HG02970 (cell line): ENCODE data around the gene MTARC1.

ENCODE experiments used
- ATAC-seq: cut with Tn5 transposase; IDR thresholded peaks from one replicate; pipeline ENCODE4 v1.9.1; 2021; ENCODE audit warnings: mild to moderate bottlenecking, moderate library complexity, moderate number of reproducible peaks; ENCODE audit not compliant: unreplicated experiment, low FRiP score

Gene MTARC1

DNA sequence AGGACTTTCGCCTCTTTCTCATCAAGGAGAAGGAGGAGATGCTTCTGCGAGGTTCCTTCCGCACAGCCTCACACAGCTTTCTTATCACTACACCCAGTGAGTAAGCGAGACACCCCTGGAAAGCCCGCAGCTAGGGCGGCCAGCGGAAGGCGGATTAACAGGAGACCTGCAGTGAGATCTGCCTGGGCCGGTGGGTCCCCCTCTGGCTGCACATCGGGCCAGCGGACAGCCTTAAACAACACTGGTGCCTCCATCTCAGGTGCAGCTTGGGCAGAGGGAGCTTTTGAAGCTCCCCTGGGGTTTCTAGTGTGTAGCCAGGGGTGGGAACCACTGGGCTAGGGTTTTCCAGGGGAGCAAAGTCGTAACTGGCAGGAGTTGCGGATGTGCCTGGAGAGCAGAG is 17.5 kb upstream of the MTARC1 start:
- no peak for ATAC-seq

DNA sequence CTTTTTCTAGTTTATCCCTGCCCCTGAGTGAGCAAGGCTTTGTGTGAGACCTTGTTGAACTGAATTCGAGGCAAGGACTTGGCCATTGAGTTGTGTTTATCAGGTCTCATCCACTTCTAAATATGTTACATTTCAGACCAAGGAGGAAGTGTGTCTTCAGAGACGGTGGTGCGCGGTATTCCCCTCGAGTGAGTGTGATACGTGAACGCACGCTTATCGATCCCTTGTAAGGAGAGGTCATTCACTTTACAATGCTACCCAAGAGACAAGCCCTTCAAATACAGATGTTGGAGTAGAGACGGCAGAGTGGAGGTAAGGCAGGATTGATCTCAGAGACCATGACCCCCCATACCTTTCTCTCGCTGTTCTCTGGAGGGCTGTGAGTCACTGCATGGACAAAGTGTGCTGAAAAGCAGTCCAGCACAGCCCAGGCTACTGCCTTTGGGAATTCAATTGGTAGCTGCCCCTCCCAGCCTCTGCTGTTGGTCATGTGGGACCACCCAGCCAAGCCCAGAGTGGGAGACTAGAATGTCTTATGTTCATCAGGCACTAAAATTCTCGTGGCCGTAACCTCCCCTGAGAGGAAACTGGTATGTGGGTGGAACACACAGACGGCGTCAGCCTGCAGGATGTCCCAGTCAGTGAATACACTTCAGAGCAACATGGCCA is 16.3 kb upstream of the MTARC1 start:
- no peak for ATAC-seq

DNA sequence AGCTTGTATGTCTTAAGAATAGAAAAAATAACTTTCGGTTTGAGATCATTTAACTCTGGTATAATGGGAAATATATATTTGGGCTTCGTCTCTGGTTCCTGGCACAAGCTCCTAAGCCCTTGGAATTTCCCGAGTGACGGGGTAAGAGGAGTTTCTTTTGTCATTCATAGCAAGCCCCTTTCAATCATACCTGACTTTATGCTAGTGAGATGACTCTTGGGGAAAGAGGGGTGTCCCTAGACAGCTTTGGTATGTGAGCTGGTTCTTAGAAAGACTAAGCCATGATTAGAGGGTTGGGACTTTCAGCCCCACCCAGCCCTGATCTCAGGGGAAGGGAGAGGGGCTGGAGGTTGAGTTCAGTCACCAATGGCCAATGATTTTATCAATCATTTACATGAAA is 13.9 kb upstream of the MTARC1 start:
- ATAC-seq: no peak

DNA sequence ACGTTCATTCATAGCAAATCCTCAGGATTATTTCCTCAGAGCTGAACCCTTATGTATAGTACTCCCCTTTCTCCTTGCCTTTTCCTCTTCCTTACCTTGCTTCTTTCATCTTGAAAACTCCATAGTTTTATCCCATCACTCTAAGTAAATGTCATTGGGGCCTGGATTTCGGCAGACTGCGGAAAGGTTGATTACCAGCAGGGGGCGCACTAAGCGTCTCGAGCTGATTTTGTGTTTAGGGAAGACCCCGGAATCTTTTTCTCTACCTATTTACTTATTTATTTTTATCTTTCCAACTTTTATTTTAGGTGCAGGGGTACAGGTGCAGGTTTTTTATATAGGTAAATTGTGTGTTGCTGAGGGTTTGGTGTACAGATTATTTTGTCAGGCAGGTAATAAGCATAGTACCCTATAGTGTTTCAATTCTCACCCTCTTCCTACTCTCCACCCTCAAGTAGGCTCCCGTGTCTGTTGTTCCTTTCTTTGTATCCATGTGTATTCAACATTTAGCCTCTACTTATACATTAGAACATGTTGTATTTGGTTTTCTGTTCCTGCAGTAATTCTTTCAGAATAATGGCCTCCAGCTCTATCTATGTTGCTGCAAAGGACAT is 11.4 kb upstream of the MTARC1 start:
- ATAC-seq: no peak

DNA sequence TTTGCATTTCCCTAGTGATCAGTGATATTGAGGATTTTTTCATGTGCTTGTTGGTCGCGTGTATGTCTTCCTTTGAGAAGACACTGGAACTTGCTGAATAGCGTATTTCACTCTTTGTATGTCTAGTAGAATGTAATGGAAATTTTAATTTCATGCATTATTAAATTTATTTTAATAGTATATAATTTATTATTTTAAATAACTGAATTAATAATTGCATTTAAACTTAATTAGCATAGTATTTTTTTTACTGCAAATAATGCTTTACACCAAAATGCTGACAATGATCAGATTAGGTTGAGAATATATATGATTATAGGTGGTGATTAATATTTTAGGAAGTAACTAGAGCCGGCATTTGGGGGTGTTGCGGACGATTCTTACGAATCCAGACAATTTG is 10.5 kb upstream of the MTARC1 start:
- ATAC-seq: no peak

DNA sequence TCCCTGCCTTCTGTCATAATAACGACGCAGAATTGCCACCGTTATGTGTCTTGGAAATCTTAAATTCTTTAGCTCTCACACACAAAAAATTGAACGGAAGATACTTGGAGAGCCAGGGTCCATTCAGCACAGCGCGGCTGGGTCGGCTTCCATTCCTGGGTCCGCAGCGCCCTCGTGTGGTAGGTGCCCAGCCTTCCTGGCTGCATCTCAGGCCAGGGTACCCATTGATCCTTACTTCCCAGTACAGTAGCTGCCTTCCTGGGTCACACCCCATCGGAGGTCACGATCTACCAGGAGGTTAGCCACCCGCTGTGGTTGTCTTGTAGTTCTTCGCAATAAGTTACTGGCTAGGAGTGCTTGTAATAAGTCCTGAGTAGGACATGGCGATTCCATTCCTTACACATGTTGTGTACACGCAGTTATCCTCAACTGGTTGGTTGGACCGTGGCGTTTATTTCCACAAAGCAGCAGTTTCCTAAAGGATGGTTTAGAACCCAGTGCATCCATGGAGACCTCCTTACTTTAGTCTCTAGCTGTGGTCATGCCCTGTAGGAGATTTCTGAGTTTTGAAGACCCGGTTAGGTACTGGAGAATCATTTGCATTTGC is 9.9 kb upstream of the MTARC1 start:
- peak; percentile 70 for ATAC-seq

DNA sequence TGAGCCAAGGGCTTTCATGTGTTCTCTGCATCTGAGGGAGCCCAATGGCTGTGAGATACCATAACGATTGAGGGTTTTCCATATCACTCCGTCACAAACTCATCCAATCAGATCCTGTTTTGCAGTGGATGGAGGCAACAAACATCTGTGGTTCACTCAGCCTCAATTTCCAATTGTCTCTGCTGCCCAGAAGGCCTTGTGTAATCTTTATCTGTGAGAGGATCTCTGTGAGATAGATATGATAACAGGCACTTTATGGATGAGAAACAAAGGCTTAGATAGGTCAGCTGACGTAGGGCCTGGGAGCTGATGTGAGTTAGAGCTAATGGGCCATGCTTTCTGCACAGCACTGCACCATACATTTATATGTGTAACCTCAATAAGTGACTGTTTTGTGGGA is 3.3 kb upstream of the MTARC1 start:
- ATAC-seq: no peak

DNA sequence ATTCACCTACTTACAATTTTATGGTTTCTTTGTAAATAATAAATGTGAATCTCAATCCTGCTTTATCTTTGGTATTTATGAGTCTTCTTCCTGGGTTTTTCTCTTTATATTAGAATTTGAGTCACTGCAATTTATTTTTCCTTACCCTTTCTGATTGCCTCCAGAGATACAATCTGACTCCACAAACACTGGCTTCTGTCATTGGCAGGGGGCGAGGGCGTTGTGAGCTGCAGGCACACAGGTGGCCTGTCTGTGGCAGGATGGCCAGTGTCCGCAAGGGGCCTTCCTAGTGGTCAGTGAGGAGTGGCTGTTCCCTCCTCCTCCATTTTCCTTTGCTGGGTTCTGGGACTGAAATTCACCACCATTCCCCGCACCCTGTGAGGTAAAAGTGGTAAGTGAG is 2.0 kb upstream of the MTARC1 start:
- no peak for ATAC-seq

DNA sequence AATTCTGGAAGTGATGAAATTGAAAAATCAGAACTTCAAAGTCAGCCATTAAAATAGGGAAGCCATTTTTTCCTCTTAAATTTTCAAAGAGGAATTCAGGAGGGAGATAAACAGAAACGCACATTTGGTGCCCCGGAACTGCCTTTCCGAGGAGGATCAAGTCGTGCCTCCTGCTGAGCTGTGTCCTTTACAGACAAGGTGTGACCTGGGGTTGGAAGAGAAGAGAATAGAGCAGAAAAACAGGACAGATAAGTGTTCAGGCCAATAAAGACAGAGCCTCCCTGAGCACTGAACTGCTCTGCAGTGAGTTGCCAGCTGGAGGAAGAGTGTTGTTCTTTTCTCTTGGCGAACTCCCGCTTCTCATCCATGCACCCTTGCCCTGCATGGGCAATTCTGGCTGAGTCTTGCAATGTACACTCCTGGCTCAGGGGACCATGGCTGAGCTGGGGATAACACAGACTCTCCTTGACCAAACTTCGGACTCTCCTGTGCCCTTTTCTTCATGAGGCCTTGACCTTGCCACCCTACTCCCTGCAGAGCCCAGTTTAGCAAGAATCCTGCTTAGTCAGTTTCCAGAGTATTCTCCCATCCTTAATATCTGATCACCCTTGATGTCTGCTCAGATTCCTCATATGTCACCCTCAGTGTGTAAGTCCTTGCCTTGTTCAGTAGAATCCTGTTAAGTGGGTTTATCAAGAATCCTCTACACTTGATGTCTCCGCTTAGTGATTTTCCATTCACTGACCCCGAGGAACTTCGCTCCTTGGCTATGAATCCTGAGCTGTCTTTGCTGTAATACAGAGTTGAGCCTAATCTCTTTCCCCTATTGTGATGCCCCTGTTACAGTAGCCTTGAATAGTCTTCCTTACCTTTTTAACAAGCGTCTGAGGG is 1.3 kb upstream of the MTARC1 start:
- no peak for ATAC-seq

DNA sequence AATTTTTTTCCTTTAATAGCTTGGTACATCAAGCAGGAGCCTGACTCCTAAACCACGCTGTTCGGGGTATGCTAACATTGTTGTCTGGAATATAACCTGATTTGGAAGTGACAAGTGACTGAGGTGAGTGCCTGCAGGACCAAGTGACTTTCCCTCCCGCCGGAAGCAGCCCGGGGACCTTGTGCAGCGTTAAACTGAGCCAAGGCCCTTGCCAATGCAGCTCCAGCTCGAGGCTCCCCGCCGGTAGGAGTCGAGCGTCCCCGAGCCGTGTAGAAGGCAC is 716 bp upstream of the MTARC1 start:
- no peak for ATAC-seq

DNA sequence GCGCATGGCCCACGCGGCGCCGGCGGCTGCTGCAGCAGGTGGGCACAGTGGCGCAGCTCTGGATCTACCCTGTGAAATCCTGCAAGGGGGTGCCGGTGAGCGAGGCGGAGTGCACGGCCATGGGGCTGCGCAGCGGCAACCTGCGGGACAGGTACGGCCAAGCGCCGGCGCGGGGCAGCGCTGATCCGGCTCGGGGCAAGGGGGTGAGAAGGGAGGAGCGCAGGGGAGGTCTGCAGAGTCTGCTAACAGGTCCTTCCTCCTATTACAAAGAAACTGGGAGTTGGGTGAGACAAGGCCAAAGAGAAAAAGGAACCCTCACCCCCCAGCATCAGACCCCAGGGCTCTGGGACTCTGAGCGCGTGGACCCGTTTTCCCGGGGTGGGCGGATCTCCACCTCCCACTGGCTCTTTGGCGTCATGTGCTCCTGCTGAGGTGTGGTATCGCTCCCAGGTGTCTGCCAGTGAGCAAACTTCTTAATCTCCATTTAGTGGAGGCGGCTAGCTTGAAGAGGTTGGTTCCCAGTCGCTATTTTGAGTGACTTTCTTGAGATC is 431 bp downstream of the MTARC1 start:
- peak; percentile 31 for ATAC-seq

DNA sequence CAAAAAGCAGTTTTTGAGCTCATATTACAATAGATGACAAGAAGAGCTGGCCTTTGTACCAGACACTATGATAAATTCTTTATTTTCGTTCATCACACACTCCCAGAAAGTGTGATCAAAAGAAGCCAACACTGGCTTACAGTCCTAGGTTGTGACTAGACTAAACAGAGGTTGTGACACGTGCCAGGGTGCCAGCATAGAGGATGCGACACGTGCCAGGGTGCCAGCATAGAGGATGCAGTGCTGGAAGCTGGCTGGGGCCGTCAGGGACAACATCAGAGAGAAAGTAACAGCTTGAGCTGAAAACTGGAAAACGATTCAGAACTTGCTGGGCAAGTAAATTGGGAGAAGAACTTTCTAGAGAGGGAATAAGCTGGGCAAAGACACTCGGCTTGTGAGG is 2.2 kb downstream of the MTARC1 start:
- no peak for ATAC-seq

DNA sequence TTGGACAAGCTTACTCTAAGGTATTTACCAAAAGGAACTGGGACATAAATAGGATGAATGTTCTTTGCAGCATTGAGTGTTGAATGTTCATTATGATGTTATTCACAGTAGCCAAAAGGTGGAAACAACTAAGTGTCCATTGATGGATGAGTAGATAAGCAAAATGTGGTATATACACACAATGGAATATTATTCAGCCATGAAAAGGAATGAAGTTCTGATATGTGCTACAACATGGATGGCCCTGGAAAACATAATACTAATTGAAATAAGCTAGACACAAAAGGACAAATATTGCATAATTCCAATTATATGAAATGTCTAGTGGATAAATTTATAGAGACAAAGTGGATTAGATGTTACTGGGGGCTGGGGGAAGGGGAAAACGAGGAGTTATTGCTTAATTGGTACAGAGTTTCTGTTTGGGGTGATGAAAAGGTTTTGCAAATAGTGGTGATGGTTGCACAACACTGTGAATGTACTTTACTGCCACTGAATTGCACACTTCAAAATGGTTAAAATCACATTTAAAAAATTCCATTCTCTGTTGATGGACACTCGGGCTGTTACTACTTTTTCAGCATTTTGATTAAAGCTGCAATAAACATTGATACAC is 2.9 kb downstream of the MTARC1 start:
- no peak for ATAC-seq

DNA sequence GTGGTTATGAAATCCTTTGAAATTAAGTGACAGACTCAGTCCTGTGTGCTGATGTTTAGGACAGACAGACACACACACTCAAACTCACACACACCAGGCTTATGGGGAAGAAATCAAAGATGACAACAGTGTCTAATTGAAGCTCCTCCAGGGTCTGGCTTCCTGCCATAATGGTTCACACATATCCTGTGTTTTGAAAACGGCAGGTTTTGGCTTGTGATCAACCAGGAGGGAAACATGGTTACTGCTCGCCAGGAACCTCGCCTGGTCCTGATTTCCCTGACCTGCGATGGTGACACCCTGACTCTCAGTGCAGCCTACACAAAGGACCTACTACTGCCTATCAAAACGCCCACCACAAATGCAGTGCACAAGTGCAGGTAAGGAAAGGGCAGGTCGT is 4.6 kb downstream of the MTARC1 start:
- ATAC-seq: no peak

DNA sequence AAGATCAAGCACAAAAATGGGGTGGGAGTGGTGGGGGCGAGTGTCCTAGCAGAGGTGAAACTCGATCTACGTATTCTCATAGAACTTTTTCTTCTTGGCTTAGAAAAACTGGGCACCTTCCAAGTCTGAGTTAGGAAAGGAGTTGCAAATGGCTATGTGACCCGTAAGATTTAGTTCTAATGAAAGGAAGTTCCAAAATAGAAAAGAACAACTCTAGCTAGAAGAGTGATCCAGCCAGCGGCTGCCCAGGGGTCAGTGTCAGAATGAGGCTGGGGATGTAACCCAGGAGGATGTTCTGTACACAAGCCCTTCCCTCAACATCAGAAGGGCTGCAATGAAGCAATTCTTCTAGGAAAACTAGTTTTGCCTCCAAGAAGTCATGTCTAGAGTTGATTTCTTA is 5.2 kb downstream of the MTARC1 start:
- no peak for ATAC-seq

DNA sequence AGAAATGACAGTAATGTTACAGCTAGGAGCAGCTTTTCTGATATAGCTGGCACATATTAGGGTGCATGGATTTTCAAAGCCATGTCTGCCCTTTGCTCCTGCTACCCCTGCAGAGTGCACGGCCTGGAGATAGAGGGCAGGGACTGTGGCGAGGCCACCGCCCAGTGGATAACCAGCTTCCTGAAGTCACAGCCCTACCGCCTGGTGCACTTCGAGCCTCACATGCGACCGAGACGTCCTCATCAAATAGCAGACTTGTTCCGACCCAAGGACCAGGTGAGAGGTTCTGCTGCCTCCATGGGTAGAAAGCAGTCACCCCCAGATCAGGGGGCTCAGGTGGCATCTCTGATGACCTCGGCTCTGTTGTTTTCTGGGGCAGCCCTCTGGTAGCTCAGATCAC is 9.8 kb downstream of the MTARC1 start:
- ATAC-seq: no peak

DNA sequence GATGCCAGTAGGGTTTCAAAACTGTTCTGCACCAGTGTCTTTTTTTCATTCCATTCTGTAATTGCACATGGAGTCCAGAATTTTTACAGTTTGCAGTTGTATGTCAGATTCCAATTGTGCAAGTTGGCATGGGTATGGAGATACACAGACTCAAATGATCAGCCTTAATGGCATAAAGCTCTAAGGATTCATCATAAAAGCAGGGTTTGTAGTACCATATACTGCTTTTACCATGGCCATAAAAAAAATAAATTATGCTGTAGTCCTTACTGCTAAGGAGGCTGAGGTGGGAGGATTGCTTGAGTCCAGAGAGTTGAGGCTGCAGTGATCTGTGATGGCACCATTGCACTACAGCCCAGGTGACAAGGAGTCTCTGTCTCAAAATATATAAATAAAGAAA is 10.3 kb downstream of the MTARC1 start:
- no peak for ATAC-seq

DNA sequence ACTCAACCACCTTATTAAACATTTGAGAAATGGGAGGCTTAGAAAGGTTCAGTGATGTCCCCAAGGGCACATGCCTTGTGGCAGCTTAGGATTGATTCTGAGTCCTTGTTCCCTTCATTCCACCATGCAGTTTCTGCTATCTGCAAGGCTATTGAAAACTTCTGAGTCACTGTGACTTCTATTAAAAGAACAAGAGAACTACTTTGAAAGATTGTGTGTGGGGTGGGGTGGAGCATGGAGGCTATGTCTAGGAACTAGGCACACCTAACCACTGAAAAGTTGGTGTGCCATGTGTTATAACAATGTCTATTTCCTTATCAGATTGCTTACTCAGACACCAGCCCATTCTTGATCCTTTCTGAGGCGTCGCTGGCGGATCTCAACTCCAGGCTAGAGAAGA is 10.8 kb downstream of the MTARC1 start:
- ATAC-seq: no peak

DNA sequence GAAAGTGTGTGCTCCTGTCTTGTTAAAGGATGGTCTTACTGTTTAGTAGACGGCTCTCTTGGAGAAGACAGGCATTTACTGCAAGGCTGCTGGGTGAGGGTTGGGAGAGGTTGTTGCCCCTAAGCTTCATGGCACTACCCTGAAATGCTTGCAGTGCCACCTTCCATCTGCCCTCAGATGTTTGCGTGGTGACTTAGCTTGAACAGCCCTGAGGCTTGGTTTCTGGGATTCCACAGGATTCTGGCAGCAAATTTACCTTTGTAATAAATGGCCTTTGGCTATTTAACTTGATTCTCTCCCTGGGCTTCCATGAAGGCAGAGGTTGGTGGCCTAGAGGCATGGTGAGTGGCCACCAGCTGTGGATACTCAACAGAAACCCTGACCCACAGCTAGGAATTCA is 11.6 kb downstream of the MTARC1 start:
- no peak for ATAC-seq

DNA sequence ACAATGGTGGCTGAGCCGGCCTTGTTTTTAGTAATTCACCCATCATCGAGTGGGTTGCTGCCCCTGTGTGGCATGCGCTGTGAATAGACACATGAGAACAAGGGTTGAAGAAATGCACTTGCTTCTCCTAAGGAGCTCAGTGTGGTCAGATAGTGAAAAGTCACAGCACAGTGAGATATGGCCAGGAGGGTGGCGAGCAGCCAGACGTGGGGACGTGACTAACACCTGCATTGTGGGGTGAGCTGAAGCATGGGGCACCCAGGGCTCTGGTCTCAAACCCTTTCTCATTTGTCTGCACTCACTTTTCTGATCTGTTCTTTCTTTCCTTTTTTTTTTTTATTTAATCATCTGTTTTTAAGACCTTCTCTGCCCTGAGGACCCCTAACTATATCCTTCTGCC is 13.5 kb downstream of the MTARC1 start:
- ATAC-seq: no peak
